Measurements from ENCODE around the gene FAM111B. TPM values are rescaled to one million over a fixed set of nuclear protein-coding genes. Genes with fewer than 3 reads are reported as not detected.
"Not testable (repeated sequence)": the region's sequence is repeated elsewhere in the genome, so short reads cannot be mapped to it uniquely, and the experiment has no call there.

The FAM111B gene, protein sequence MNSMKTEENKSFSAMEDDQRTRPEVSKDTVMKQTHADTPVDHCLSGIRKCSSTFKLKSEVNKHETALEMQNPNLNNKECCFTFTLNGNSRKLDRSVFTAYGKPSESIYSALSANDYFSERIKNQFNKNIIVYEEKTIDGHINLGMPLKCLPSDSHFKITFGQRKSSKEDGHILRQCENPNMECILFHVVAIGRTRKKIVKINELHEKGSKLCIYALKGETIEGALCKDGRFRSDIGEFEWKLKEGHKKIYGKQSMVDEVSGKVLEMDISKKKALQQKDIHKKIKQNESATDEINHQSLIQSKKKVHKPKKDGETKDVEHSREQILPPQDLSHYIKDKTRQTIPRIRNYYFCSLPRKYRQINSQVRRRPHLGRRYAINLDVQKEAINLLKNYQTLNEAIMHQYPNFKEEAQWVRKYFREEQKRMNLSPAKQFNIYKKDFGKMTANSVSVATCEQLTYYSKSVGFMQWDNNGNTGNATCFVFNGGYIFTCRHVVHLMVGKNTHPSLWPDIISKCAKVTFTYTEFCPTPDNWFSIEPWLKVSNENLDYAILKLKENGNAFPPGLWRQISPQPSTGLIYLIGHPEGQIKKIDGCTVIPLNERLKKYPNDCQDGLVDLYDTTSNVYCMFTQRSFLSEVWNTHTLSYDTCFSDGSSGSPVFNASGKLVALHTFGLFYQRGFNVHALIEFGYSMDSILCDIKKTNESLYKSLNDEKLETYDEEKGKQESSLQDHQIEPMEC
- under 1 TPM; 0.32 to 0.66 (median 0.44) TPM for total RNA-seq

DNA sequence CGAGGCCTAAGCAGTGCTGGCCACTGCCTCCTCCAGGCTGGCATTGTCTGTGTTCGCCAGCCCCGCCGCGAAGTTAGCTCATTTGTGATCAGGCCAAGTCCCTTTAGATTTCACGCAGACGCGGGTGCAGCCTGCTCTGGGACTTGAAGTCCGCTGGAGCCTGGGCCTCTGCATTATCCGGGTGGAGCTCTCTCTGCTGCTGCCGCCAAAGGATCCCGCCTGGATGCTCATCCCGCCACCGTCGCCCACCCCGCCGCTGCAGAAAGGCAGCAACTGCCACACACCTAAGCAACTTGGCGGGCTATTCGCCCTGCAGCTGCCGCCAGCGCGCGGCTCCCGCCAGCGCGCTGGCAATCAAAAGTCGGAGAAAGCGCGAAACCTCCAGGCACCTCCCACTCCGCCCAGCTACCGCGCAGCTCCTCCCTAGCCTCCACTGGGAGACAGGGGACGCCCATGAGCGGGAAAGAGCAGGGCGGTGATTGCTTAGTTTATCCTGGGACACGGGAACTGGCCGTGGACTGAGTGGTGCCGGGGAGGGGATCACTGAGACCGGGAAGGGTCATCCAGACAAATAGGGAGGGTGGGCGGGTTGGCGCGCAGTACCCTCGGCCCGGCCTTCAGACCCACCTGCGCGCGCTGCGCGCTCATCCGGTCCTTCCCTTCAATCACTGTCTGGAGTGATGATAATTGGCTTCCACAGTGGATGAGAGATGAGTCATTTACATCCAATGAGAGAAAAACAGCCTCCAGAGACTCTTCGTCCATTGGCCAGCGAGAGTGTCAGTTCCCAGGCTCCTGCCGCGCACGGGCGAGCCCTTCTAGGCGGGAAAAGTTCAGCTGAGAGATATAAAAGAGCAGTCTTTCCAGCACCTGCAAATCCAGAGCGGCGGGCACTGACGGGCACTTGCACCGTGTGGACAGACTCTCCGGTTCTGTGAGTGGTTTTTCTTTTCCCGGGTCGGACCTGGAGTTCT is at the start of gene FAM111B:
TSS of gene FAM111B (plus strand) at position 875 of the 974 bp plus-strand sequence. CDS start 2,389 bp downstream, outside the sequence.
- H3K4me1 ChIP-seq, result no peaks in the 10 kb centered on the region
- no peaks in the 10 kb centered on the region for H3K9me3 ChIP-seq
- no peaks in the 10 kb centered on the region for H3K36me3 ChIP-seq
- TF ChIP-seq POLR2A (IDR thresholded peaks at IDR 0.05) (no peak), POLR2AphosphoS5 (IDR thresholded peaks at IDR 0.05) (no peak)
- TF ChIP-seq, protein P1, sequence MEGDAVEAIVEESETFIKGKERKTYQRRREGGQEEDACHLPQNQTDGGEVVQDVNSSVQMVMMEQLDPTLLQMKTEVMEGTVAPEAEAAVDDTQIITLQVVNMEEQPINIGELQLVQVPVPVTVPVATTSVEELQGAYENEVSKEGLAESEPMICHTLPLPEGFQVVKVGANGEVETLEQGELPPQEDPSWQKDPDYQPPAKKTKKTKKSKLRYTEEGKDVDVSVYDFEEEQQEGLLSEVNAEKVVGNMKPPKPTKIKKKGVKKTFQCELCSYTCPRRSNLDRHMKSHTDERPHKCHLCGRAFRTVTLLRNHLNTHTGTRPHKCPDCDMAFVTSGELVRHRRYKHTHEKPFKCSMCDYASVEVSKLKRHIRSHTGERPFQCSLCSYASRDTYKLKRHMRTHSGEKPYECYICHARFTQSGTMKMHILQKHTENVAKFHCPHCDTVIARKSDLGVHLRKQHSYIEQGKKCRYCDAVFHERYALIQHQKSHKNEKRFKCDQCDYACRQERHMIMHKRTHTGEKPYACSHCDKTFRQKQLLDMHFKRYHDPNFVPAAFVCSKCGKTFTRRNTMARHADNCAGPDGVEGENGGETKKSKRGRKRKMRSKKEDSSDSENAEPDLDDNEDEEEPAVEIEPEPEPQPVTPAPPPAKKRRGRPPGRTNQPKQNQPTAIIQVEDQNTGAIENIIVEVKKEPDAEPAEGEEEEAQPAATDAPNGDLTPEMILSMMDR (IDR thresholded peaks at IDR 0.05), result no peak
- H3K27ac ChIP-seq, result peak within 1 kb of the TSS; percentile 65 to 72
- intact Hi-C loops (cut with DNase I; ENCODE audit: low total_unique reads), result no loop called here
- DNase-seq (ENCODE audit: low spot score in 2 of 2), result peak; percentile 77 to 87
- peak within 1 kb of the TSS; percentile 47 to 77 (median 57) for H3K4me3 ChIP-seq
- H3K27me3 ChIP-seq, result no peaks in the 10 kb centered on the region

DNA sequence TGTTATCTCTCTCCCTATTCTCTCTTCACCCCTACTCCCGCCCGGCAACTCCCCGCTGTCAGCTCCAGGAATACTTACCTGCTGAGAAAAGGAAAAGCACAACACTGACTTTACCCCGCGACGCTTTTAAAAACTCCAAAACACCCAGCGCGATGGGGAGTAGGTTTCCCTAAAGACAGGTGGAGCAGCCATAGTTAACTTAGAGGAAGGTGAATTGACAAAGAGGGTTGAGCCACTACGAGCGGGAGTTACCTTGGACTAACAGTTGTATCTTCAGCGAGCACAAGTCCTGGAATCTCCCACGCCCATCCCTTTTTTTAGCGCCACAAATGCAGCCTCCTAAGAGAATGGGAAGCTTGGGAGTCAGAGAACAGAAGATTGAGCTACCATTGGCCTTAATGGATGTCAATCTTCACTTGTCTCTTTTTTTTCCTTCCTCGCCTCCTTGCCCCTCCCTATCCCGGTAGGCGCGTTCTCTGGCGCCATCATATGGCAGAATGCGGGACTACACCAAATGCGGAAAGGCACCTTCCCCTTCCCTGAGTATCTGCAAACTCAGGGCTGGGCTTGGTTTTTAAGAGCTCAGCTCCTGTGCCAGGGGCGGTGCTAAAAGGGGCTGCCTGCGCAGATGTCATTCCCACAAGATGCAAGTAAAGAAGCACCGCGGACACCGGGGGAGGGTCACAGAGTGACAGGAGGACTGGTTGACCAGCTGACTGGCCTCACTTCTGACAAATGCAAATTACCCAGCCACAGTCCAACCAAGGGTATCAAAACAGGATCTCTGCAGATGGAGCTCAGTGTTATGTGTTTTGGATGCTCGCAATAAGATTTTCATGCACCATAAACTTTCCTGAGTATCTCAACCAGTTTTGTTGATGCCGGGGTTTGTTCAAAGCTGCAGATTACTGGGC is 48.7 kb upstream of the FAM111B start:
- intact Hi-C loops (cut with DNase I; ENCODE audit: low total_unique reads); H3K9me3 ChIP-seq; H3K36me3 ChIP-seq; H3K4me1 ChIP-seq: not testable (repeated sequence)
- Histone ChIP-seq H3K27me3 (peaks cover 0 to 15% of the 10 kb centered on the region in 2 donors), H3K27ac (peak overlapping the region in 1 of 2 donors; percentile 32), H3K4me3 (peak overlapping the region in 2 of 3 donors; percentile 48 to 65)
- TF ChIP-seq, protein P1 (IDR thresholded peaks at IDR 0.05), result peak; percentile 55 to 92 (median 78)
- peak in 1 of 3 donors; percentile 69 for TF ChIP-seq POLR2AphosphoS5 (IDR thresholded peaks at IDR 0.05)
- DNase-seq (ENCODE audit: low spot score in 2 of 2), result peak; percentile 77 to 89

DNA sequence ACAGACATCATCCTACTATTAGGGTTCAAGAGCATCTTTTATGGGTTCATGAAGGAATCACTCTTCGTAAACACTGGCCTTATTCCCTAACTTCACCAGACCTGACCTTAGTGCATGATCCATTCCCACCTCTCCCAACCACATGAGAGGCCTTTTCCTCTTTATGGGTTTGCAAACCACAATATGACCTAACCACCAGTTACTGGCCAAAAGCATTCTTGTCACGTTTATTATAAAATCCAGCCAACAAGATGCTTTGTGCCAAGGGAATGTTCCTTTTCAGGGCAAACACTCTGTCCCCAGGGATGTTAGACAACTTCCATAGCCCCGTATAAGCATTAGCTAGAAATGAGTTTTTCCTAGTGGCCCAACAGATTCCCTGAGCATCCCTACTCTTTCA is 46.9 kb upstream of the FAM111B start:
- H3K27me3 ChIP-seq, result peaks cover 0 to 21% of the 10 kb centered on the region in 2 donors
- DNase-seq (ENCODE audit: low spot score in 2 of 2); H3K9me3 ChIP-seq; H3K4me1 ChIP-seq; intact Hi-C loops (cut with DNase I; ENCODE audit: low total_unique reads); H3K27ac ChIP-seq; H3K4me3 ChIP-seq; H3K36me3 ChIP-seq: not testable (repeated sequence)

DNA sequence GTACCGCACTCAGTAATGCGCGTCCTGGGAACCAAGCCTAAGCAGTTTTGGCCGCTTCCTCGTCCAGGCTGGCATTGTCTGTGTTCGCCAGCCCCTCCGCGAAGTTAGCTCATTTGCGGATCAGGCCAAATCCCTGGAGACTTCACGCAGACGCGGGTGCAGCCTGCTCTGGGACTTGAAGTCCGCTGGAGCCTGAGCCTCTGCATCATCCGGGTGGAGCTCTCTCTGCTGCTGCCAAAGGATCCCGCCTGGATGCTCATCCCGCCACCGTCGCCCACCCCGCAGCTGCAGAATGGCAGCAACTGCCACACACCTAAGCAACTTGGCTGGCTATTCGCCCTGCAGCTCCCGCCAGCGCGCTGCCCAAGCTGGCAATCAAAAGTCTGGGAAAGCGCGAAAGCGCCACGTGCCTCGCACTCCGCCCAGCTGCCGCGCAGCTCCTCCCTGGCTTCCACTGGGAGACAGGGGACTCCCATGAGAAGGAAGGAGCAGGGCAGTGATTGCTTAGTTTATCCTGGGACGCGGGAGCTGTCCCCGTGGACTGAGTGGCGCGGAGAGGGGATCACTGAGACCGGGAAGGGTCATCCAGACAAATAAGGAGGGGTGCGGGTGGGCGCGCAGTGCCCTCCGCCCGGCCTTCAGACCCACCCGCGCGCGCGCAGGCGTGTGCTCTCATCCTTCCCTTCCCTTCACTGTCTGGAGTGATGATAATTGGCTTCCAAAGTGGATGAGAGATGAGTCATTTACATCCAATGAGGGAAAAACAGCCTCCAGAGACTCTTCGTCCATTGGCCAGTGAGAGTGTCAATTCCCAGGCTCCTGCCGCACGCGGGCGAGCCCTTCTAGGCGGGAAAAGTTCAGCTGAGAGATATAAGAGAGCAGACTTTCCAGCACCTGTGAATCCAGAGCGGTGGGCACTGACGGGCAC is 44.2 kb upstream of the FAM111B start:
- no peaks in the 10 kb centered on the region for H3K4me1 ChIP-seq
- H3K27ac ChIP-seq, result no peak overlapping the region
- H3K4me3 ChIP-seq, result no peak overlapping the region
- TF ChIP-seq POLR2A (IDR thresholded peaks at IDR 0.05) (no peak), POLR2AphosphoS5 (IDR thresholded peaks at IDR 0.05) (no peak)
- TF ChIP-seq, protein P1 (IDR thresholded peaks at IDR 0.05), result no peak
- H3K27me3 ChIP-seq, result peaks cover 0 to 21% of the 10 kb centered on the region in 2 donors
- H3K36me3 ChIP-seq, result no peaks in the 10 kb centered on the region
- no peak for DNase-seq (ENCODE audit: low spot score in 2 of 2)
- intact Hi-C loops (cut with DNase I; ENCODE audit: low total_unique reads), result no loop called here
- no peaks in the 10 kb centered on the region for H3K9me3 ChIP-seq

DNA sequence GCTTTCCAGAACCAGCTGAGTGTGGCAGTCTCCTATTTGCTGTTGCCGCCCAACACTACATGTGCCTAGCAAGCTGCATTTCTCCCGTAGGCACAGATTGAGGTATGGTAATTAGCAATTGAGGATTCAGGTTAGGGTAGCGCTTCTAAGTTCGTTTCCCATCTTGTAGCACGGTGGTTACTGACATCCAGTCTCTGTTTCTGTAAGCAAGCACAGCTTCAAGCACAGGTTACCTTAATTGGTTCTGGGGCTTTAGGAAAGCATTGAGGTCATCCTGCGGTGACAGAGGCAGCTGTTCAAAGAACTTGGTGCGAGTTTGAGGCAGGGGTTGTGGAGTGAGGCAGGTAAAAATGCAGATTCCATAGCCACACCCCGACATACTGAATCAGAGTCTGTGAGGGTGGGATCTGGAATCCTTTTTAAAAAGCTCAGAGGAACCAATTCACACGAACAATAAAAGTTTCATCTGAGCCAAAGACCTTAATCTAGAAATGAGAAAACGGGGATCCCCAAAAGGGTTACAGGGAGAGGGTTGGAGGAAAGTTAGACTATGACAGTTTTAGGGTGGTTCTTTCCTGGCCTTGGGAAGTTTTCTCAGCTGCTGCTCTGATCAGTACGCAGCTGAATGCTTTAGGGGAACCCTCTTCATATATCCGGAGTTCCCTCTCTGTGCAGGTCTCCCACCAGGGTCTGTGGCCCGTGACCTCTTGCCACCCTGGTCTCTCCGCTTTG is 42.9 kb upstream of the FAM111B start:
- H3K27ac ChIP-seq; H3K4me3 ChIP-seq; H3K4me1 ChIP-seq; H3K36me3 ChIP-seq; H3K9me3 ChIP-seq; DNase-seq (ENCODE audit: low spot score in 2 of 2); intact Hi-C loops (cut with DNase I; ENCODE audit: low total_unique reads): not testable (repeated sequence)
- H3K27me3 ChIP-seq, result peaks cover 0 to 21% of the 10 kb centered on the region in 2 donors
